ENCODE data around the gene TPCN2.

The TPCN2 gene

GRCh38 chr11:69065147-69065710 is 16.5 kb downstream of the TPCN2 start:
- no peak for TF ChIP-seq CTCF (IDR thresholded peaks at IDR 0.05; ENCODE audit: borderline replicate concordance, insufficient read depth, low read depth, low read length)

GRCh38 chr11:69066122-69067112 is 17.7 kb downstream of the TPCN2 start:
- H3K4me3 ChIP-seq (ENCODE audit: low read depth, low read length) = no peak overlapping the region
- no peak for TF ChIP-seq CTCF (IDR thresholded peaks at IDR 0.05; ENCODE audit: borderline replicate concordance, insufficient read depth, low read depth, low read length)

More at GRCh38 chr11:69065147-69065710, 16.5 kb downstream of the TPCN2 start:
- H3K4me3 ChIP-seq (ENCODE audit: low read depth, low read length) = no peak overlapping the region

GRCh38 chr11:69067200-69067599 is 18.5 kb downstream of the TPCN2 start:
- H3K4me3 ChIP-seq (ENCODE audit: low read depth, low read length) = no peak overlapping the region
- no peak for TF ChIP-seq CTCF (IDR thresholded peaks at IDR 0.05; ENCODE audit: borderline replicate concordance, insufficient read depth, low read depth, low read length)

- no peak for TF ChIP-seq CTCF (IDR thresholded peaks at IDR 0.05; ENCODE audit: borderline replicate concordance, insufficient read depth, low read depth, low read length)
- no peak overlapping the region for H3K4me3 ChIP-seq (ENCODE audit: low read depth, low read length)
Observed at GRCh38 chr11:69071086-69071800, 22.5 kb downstream of the TPCN2 start.

- H3K4me3 ChIP-seq (ENCODE audit: low read depth, low read length) = no peak overlapping the region
- no peak for TF ChIP-seq CTCF (IDR thresholded peaks at IDR 0.05; ENCODE audit: borderline replicate concordance, insufficient read depth, low read depth, low read length)
Observed at GRCh38 chr11:69071956-69072355, 23.2 kb downstream of the TPCN2 start.

GRCh38 chr11:69073469-69073868 is 24.7 kb downstream of the TPCN2 start:
- no peak overlapping the region for H3K4me3 ChIP-seq (ENCODE audit: low read depth, low read length)
- TF ChIP-seq CTCF (IDR thresholded peaks at IDR 0.05; ENCODE audit: borderline replicate concordance, insufficient read depth, low read depth, low read length) = no peak

All from GM12875 (cell line).